ENCODE measurements around the gene FAM151B. TPM values are rescaled to one million over a fixed set of nuclear protein-coding genes. Genes with fewer than 3 reads are reported as not detected.

Gene FAM151B
- total and polyA plus RNA-seq, 10 of the 15 experiments (the other 5 are each of a cell fraction or from before 2014, with no cell fraction given), result 0.05 to 0.79 (median 0.22) TPM

DNA sequence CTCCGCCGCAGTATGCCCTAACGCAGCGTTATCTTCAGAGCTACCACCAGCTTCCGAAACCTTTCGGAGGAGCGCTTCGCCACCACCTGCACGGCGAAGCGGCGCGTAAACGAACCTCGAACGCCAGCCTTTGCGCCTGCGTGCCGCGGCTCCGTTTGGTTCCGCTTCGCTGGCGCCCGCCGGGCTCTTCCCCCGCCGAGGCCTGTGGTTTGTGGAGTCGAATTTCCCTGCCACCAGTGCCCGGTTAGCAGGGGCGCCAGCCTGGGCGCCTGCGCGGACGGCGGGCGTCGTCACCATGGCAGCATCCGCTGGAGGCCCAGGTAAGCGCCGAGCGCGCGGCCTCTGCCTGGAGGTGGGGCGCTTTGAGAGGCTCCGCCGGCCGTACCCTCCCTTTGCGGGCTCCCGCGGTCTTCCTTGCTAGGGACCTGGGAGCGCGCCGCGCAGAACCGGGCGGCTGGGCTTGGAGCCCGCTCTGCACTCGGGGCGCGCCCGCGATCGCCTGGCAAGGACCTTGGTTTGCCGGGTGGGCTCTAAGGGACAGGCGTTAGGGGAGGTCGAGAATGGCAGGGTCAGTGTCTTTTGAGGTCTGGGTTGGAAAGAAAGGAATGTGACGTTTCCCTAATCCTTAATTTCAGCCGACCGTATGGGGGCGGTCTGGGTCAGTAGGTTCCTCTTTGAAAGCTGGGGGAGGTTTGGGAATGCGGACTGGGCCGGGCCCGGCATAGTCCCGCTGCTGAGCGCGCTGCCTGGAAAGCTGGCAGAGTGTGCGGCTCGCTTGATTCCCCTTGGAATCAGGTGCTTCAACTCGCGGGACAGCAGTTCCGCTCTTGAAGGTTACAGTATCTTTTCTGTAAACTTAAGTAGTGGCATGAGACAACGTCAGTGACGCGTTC, at the start of gene FAM151B (continued):
- no peak for TF ChIP-seq IKZF2 (IDR thresholded peaks at IDR 0.05)
- TF ChIP-seq ATF7 (IDR thresholded peaks at IDR 0.05; ENCODE audit: low read depth), result no peak
- TF ChIP-seq, protein P1, sequence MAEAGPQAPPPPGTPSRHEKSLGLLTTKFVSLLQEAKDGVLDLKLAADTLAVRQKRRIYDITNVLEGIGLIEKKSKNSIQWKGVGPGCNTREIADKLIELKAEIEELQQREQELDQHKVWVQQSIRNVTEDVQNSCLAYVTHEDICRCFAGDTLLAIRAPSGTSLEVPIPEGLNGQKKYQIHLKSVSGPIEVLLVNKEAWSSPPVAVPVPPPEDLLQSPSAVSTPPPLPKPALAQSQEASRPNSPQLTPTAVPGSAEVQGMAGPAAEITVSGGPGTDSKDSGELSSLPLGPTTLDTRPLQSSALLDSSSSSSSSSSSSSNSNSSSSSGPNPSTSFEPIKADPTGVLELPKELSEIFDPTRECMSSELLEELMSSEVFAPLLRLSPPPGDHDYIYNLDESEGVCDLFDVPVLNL (IDR thresholded peaks at IDR 0.05; ENCODE audit: low read depth, low read length), result no peak
- 0 out of 2 replicates have a peak, but pooled peaks have one; percentile 31 for TF ChIP-seq YY1 (IDR thresholded peaks at IDR 0.05; ENCODE audit: low read depth, low read length)
- TF ChIP-seq PAX8 (IDR thresholded peaks at IDR 0.05), result no peak
- TF ChIP-seq NRF1 (conservative IDR thresholded peaks at IDR 0.05; ENCODE audit: low read depth, low read length), result 0 out of 2 replicates have a peak, but pooled peaks have one; percentile 13
- no peak for TF ChIP-seq NR2F1 (conservative IDR thresholded peaks at IDR 0.05)
- TF ChIP-seq MYB (IDR thresholded peaks at IDR 0.05; ENCODE audit: borderline replicate concordance, low read depth, low read length), result no peak
- no peak for TF ChIP-seq KLF5 (IDR thresholded peaks at IDR 0.05; ENCODE audit: partially characterized antibody)
- TF ChIP-seq TAF1 (IDR thresholded peaks at IDR 0.05; ENCODE audit: borderline replicate concordance, low read depth, low read length), result no peak
- TF ChIP-seq, protein P2, sequence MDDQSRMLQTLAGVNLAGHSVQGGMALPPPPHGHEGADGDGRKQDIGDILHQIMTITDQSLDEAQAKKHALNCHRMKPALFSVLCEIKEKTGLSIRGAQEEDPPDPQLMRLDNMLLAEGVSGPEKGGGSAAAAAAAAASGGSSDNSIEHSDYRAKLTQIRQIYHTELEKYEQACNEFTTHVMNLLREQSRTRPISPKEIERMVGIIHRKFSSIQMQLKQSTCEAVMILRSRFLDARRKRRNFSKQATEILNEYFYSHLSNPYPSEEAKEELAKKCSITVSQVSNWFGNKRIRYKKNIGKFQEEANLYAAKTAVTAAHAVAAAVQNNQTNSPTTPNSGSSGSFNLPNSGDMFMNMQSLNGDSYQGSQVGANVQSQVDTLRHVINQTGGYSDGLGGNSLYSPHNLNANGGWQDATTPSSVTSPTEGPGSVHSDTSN (IDR thresholded peaks at IDR 0.05; ENCODE audit: insufficient replicate concordance, low read depth, low read length), result no peak
- no peak for TF ChIP-seq BRCA1 (IDR thresholded peaks at IDR 0.05; ENCODE audit: low read depth, low read length)
- TF ChIP-seq HDAC6 (IDR thresholded peaks at IDR 0.05; ENCODE audit: unreplicated experiment), result peak; percentile 99
- TF ChIP-seq ZSCAN29 (IDR thresholded peaks at IDR 0.05), result no peak

Data from GM12878 (cell line).